GM21367 (cell line): Measurements from ENCODE around the gene C10orf71.

Experiments used
- ATAC-seq: cut with Tn5 transposase; IDR thresholded peaks from one replicate; pipeline ENCODE4 v1.9.1; 2021; ENCODE audit not compliant: unreplicated experiment

C10orf71 gene

DNA sequence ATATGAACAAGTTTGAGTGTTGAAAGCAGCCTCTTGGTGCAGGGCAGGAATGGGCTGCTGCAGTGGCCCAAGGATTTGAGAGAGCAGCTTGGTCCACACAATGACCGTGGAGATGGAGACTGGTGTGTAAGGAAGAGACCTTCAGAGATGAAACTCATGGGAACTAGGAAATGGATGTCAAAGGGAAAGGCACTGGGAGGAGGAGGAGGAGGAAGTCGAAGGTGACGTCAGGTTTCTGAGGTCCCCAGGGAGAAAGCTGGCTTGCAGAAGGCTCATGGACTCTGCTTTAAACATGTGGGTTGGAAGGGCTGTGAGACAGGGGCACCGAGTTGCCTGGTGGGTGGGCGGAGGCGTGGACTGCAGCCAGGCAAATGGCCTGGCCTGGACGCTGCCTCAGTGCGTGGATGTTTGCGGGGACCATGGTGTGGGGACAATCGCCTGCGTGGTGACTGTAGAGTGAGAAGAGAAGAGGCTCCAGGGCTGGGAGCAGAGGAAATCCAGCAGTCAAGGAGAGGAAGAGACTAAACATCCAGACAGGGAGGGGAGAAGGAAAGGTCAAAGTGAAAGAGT lies 14.6 kb downstream of the C10orf71 start:
- ATAC-seq, result no peak

GRCh38 chr10:49314806-49315205 lies 15.8 kb downstream of the C10orf71 start:
- ATAC-seq, result no peak

GRCh38 chr10:49318028-49318427 lies 19.1 kb downstream of the C10orf71 start:
- ATAC-seq, result no peak

GRCh38 chr10:49318755-49319154 lies 19.8 kb downstream of the C10orf71 start:
- no peak for ATAC-seq

- no peak for ATAC-seq
Measured at GRCh38 chr10:49319206-49319605, 20.2 kb downstream of the C10orf71 start.

DNA sequence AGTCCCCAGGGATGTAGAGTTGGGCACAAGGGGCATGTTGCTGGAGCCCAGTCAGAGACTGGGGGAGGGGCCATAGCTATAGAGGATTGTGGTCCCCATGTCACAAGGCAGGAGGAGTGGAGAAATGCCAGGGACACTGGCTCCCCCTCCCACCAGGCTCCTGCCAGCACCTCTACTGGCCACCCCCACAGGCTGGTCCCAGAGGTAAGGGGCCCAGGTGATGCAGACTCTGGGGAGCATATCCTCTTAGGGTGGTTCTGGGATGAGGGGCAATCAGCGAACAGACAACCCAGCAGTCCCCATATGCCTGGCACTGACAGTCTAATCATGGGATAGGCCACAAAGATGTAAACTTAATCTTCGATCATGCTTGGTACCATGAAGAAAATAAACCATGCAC lies 21.2 kb downstream of the C10orf71 start:
- ATAC-seq, result no peak

DNA sequence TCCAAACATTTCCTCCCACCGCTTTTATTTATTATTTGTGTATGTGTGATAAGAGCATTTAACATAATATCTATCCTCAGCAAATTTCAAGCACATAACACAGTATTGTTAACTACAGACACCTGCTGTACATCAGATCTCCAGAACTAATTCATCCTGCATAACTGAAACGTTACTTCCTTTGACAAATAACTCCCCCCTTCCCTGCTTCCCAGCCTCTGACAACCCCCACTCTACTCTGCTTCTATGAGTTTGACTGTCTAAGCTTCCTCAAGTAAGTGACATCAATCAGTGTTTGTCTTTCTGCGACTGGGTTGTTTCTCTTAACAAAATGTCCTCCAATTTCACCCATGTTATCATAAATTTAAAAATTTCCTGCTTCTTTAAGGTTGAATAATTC lies 22.1 kb downstream of the C10orf71 start:
- ATAC-seq, result no peak

DNA sequence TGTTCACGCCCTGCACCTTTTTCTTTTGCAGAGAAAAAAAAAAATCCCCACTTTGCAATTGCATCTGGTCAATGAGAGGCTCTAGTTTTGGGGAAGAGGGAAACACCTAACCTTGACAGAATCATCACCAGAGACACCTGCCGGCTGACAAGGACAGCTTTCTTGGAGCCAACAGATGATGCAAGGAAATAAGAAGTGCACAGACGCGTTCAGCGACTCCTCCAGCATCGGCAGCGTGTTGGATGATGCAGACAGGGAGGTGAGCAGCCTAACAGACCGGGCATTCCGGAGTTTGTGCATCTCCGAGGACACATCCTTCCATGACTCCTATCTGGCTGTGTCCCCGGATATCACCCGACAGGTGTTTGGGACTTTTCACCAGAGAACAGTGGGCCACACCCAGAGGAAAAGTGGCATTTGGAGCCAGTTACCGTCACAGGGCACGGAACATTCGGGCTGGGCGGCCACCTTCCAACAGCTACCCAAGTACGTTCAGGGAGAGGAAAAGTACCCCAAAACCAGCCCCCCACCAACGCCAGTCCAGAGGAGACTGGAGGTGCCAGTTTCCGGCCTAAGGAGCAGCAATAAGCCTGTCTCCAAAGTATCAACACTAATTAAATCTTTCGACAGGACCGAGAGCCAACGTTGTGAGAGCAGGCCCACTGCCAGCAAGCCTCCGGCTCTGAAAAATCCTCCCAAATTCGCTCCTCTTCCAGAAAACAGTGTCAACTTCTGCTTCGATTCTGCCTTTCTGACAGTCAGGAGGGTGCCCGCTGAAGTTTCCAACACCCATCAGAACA lies 23.6 kb downstream of the C10orf71 start:
- ATAC-seq, result no peak

GRCh38 chr10:49323171-49323895 lies 24.4 kb downstream of the C10orf71 start:
- no peak for ATAC-seq

DNA sequence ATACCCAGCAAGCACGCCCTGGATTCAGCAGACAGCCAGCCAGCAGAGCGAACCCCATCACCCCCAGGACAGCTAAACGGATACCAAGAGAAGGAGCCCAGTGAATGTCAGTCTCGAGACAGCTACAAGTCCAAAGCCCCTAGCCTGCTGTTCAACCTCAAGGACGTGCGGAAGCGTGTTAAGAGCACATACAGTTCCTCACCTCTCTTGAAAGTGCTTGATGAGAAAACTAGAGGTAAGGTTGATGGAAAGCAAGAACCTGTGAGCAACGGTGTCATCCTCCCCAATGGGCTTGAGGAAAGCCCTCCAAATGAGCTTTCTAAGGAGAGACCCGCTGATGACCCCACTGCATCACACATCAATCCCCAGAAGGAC lies 24.9 kb downstream of the C10orf71 start:
- no peak for ATAC-seq

GRCh38 chr10:49324711-49325110 lies 25.7 kb downstream of the C10orf71 start:
- ATAC-seq, result no peak

DNA sequence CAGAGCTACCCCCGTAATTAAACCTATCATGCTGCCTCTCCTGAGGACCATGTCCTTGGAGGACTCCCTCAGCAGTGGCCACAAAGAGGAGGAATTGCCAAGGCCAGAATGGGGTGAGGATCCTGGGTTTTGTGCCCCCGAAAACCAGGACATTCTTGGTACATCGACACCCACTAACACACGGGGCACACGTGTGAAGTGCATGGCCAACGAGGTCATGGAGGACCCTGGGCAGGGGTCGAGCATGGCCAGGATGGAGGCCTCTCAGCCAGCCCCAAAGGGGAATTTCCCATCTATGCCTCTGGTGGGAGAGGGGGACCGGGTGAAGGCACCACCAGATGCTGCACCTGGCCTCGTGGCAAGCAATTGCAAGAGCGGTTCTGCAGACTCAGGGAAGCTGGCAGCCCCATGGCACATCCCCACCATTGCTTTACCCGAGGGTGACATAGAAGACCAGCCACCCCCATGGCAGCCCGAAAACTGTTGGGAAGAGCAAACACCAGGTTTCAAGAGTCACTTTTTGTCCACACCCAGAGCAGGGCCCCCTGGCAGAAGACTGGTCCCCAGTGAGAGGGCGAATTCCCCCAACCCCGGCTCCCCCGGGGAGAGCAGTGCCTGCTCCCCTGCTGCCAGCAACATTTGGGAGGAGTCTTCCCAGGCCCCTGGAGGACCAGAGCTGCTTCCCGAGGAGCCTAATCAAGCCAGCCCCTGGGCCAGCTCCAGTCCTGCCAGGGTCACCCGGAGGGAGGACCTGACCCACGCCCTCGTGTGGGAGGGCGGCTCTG lies 26.4 kb downstream of the C10orf71 start:
- ATAC-seq, result no peak

GRCh38 chr10:49325916-49326783 lies 27.2 kb downstream of the C10orf71 start:
- ATAC-seq, result no peak

GRCh38 chr10:49327036-49327813 lies 28.3 kb downstream of the C10orf71 start:
- ATAC-seq, result no peak

DNA sequence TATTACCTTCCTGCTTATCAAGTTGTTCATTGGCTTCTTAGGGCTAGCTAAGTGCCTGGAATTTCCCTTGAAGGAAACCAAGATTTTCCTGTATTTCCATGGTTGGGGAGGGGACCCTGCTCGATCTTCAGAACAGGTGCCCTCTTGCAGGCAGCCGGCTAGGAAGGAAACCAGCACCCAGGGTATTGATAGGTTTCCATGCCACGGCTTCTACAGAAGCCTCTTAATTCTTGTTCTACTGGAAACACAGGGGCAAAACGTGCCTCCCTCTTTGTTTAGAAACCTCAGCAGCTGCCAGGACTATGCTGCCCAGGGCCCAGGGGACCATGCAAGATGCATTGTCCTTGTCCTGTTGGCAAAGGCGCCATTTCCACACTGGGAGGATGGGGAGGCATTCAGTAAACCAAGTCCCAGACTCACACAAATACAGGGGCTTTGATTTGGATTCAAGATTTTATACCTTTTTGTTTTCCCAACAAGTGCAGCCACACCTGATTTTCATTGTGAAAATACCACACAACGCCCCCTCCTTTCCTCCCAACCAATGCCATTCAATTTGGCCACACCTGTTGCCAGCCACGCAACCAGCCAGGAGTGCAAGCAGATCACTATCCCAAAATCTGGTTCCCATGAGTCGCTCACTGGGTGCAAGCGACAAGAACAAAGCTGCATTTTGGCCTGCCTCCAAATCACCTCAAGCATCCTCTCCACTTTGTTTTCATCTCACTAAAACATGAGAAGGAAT lies 29.6 kb downstream of the C10orf71 start:
- no peak for ATAC-seq

DNA sequence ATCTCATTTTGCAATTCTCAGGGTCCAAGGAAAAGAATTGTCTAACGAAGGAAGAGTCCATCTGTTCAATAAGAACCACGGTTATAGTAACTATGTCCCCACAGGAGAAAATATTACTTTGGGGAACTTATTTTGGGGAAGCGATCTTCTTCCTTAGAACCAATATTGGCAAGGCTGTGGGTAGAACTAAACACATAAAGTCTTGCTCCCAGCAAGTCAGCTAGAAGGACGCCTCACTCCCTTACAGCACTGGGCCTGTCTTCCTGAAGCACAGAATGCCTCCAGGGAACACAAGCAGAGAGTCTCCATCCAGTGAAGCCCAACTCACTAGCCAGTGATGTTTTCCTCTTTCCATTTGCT lies 30.2 kb downstream of the C10orf71 start:
- no peak for ATAC-seq

GRCh38 chr10:49330127-49330665 lies 31.2 kb downstream of the C10orf71 start:
- no peak for ATAC-seq

DNA sequence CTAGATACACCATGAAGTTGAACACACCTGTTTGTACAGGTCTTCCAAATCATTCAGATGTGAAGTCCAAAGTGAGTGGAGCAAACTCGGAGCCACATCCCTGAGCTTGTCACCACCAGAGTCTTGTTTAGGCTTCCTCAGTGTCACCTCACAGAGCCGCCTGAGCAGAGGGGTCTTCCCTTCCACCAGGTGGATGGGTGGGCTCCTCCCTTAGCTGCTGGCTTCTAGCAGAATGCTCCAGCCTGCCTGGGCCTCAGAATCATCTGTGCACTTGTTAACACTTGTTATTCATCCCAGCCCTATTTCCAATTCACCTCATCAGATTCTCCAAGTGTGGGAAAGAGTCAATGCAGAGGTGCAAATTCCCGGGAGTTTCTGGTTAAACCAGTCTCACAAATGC lies 32.5 kb downstream of the C10orf71 start:
- no peak for ATAC-seq

- no peak for ATAC-seq
Measured at GRCh38 chr10:49332333-49332732, 33.4 kb downstream of the C10orf71 start.
